ENCODE measurements around the gene RGS12. TPM values are rescaled to one million over a fixed set of nuclear protein-coding genes. Genes with fewer than 3 reads are reported as not detected.

Gene RGS12
- 7.4 and 8.0 TPM in 2 replicates for polyA plus RNA-seq (2011; rRNA removed)
- polyA plus RNA-seq (2012; cell fraction: cytosol; rRNA removed): 8.5 and 10.2 TPM in 2 replicates
- polyA plus RNA-seq (2012; cell fraction: nucleus; rRNA removed): 19.7 and 25.3 TPM in 2 replicates
- polyA plus RNA-seq (2017; fragmentation: RNase III; extraction: RNeasy Plus Mini Kit Qiagen cat#74134 plus additional on column Dnase treatment): 8.1 to 9.6 TPM (median 8.9 TPM) in 3 replicates
- 7.0 and 12.3 TPM in 2 replicates for polyA minus RNA-seq (2011; rRNA and poly(A)+ RNA removed)

- Histone ChIP-seq H3K4me2 (peak within 1 kb of the TSS; percentile 99), H3K4me3 (peak within 1 kb of the TSS; percentile 68), H3K9me3 (no peaks in the 10 kb centered on the region), H3K27ac (peak within 1 kb of the TSS; percentile 82 to 97), H3K4me1 (peaks cover 13% of the 10 kb centered on the region; the same call in 2 of the 3 replicates)
- ATAC-seq: peak; percentile 94 to 98
- peak; percentile 87 to 91 for DNase-seq (ENCODE audit: low read depth in 1 of 2, low spot score in 1 of 2)
- CTCF ChIA-PET: no interaction called here
- no CpG with 5 or more reads among the region's 121 CpGs for WGBS (ENCODE audit: missing lambda C conversion rate)
- TF ChIP-seq MAZ (IDR thresholded peaks at IDR 0.05; ENCODE audit: borderline replicate concordance, low read depth, low read length): no peak
- TF ChIP-seq MAX (IDR thresholded peaks at IDR 0.05): peak; percentile 34; the same call in 1 of the 2 replicates
- no peak for TF ChIP-seq HES2 (IDR thresholded peaks at IDR 0.05)
- TF ChIP-seq NPAS2 (CRISPR knock-in tag; IDR thresholded peaks at IDR 0.05; ENCODE audit: borderline replicate concordance): no peak
- TF ChIP-seq POLR2A (IDR thresholded peaks at IDR 0.05; ENCODE audit: low read length): peak; percentile 75
- peak in 1 of 2 experiments; percentile 43; a peak in 2 of 5 replicates for TF ChIP-seq JUN (IDR thresholded peaks at IDR 0.05)
- no peak for TF ChIP-seq FOSL2 (IDR thresholded peaks at IDR 0.05)
- TF ChIP-seq FOSL2 (CRISPR knock-in tag; IDR thresholded peaks at IDR 0.05): no peak
- TF ChIP-seq HEYL (CRISPR knock-in tag; IDR thresholded peaks at IDR 0.05): no peak
- no peak for TF ChIP-seq SREBF2 (IDR thresholded peaks at IDR 0.05)
- TF ChIP-seq E2F6 (IDR thresholded peaks at IDR 0.05; ENCODE audit: borderline replicate concordance, low read depth): peak; percentile 21; the same call in 1 of the 2 replicates
- FAIRE-seq: no peak
- POLR2A ChIA-PET: interaction anchor here (1.0 to 1.4 kb wide), 2 partner anchors 32 to 38 kb away, joined by 3 read pairs; no protein-coding TSS in a partner anchor
These were observed at the start of gene RGS12 for GRCh38 chr4:3292571-3293400. TSS of gene RGS12 (plus strand) at chr4:3293021. CDS start at chr4:3316171, 23,150 bp downstream.

GRCh38 chr4:3243136-3243780 is 49.6 kb upstream of the RGS12 start:
- no peak for ATAC-seq
- Histone ChIP-seq H3K4me2 (no peak overlapping the region), H3K4me3 (no peak overlapping the region), H3K4me1 (no peaks in the 10 kb centered on the region), H3K9me3 (no peaks in the 10 kb centered on the region), H3K27ac (no peak overlapping the region)
- no peak for TF ChIP-seq HDAC2 (IDR thresholded peaks at IDR 0.05)
- no peak for TF ChIP-seq RNF2 (IDR thresholded peaks at IDR 0.05; ENCODE audit: borderline replicate concordance, low read depth)
- TF ChIP-seq MAX (IDR thresholded peaks at IDR 0.05): no peak
- TF ChIP-seq MYC (IDR thresholded peaks at IDR 0.05; ENCODE audit: borderline replicate concordance, low read length): no peak
- TF ChIP-seq CBX8 (IDR thresholded peaks at IDR 0.05): no peak
- TF ChIP-seq NFE2L2 (conservative IDR thresholded peaks at IDR 0.05; ENCODE audit: low read length): no peak
- 88% methylated on average over 15 of the region's 23 CpGs for WGBS (ENCODE audit: missing lambda C conversion rate)
- ChIA-PET CTCF (interaction anchor here (1.0 kb wide), 1 partner anchor 120 kb away, joined by 3 read pairs; no protein-coding TSS in a partner anchor), POLR2A (no interaction called here)
- no peak for FAIRE-seq
- no peak for DNase-seq (ENCODE audit: low read depth in 1 of 2, low spot score in 1 of 2)

GRCh38 chr4:3244002-3244401 is 48.8 kb upstream of the RGS12 start:
- CTCF ChIA-PET: no interaction called here
- H3K27ac ChIP-seq: no peak overlapping the region
- TF ChIP-seq BHLHE40 (IDR thresholded peaks at IDR 0.05; ENCODE audit: low read depth, low read length) (no peak), RAD21 (conservative IDR thresholded peaks at IDR 0.05 in 1 of 2, IDR thresholded peaks at IDR 0.05 in 1 of 2) (no peak)
- DNase-seq (ENCODE audit: low read depth in 1 of 2, low spot score in 1 of 2): no peak
- no peak for ATAC-seq
- POLR2A ChIA-PET: no interaction called here
- FAIRE-seq: no peak
- no peaks in the 10 kb centered on the region for H3K4me1 ChIP-seq
- H3K9me3 ChIP-seq: no peaks in the 10 kb centered on the region
- H3K4me3 ChIP-seq: no peak overlapping the region
- no peak overlapping the region for H3K4me2 ChIP-seq
- no CpG with 5 or more reads among the region's 1 CpG for WGBS (ENCODE audit: missing lambda C conversion rate)

Measured in A549 (cell line).